HepG2 (cell line): Measurements from ENCODE around the gene CDHR4. TPM values are rescaled to one million over a fixed set of nuclear protein-coding genes. Genes with fewer than 3 reads are reported as not detected.

Source experiments
- BCL6 ChIP-seq: IDR thresholded peaks from 2 replicates; pipeline ENCODE4 v1.6.1; 2016; ENCODE audit warnings: missing genetic modification reagents, missing compliant biosample characterization
- CBX5 ChIP-seq: sonication (generic); formaldehyde crosslinking; IDR thresholded peaks from 2 replicates; pipeline ENCODE4 v1.4.0; 2020; ENCODE audit warnings: missing genetic modification reagents, borderline replicate concordance
- DNMT3B ChIP-seq: conservative IDR thresholded peaks from 2 replicates; pipeline ENCODE4 v1.6.1; 2016; ENCODE audit warnings: missing biosample characterization, control low read depth
- ELF3 ChIP-seq: IDR thresholded peaks from 2 replicates; pipeline ENCODE4 v1.6.1; 2016; ENCODE audit warnings: missing genetic modification reagents, missing compliant biosample characterization
- GATAD2A ChIP-seq: IDR thresholded peaks from 2 replicates; pipeline ENCODE4 v1.6.1; 2016
- HNRNPK ChIP-seq: fragments of 200-400 bp; formaldehyde crosslinking; IDR thresholded peaks from 2 replicates; pipeline ENCODE4 v1.6.1; 2018; ENCODE audit warnings: low read length, low read depth, moderate library complexity, mild to moderate bottlenecking; ENCODE audit not compliant: poor library complexity, severe bottlenecking
- KMT2B ChIP-seq: IDR thresholded peaks from 2 replicates; pipeline ENCODE4 v1.6.1; 2016; ENCODE audit warnings: missing genetic modification reagents, missing compliant biosample characterization
- MYC ChIP-seq: sonication (generic); formaldehyde crosslinking; IDR thresholded peaks from 2 replicates; pipeline ENCODE4 v1.9.0; 2021; ENCODE audit warnings: missing genetic modification reagents, borderline replicate concordance
- NR2F2 ChIP-seq: IDR thresholded peaks from 2 replicates; pipeline ENCODE4 v1.6.1; 2012; ENCODE audit warnings: low read depth, inconsistent platforms, borderline replicate concordance
- SOX5 ChIP-seq: IDR thresholded peaks from 2 replicates; pipeline ENCODE4 v1.6.1; 2016; ENCODE audit warnings: borderline replicate concordance
- SRSF1 ChIP-seq: fragments of 200-400 bp; formaldehyde crosslinking; optimal IDR thresholded peaks from 2 replicates; pipeline ENCODE3; 2017; ENCODE audit warnings: mild to moderate bottlenecking, low read depth, low read length, moderate library complexity
- TCF12 ChIP-seq, 2 experiments: fragments of 450-650 bp in 1 of 2; sonication (generic) in 1 of 2; formaldehyde crosslinking in 1 of 2; IDR thresholded peaks; 2 replicates each; pipeline versions ENCODE4 v1.6.1 to v1.8.0; 2017 to 2022; ENCODE audit warnings: antibody characterized with exemption in 1 of 2, mild to moderate bottlenecking in 1 of 2, missing genetic modification reagents in 1 of 2, moderate library complexity in 1 of 2
- ZNF230 ChIP-seq: sonication (generic); formaldehyde crosslinking; IDR thresholded peaks from 2 replicates; pipeline ENCODE4 v1.4.0; 2020; ENCODE audit warnings: mild to moderate bottlenecking, missing genetic modification reagents
- ZNF256 ChIP-seq: sonication (generic); formaldehyde crosslinking; conservative IDR thresholded peaks from 2 replicates; pipeline ENCODE4 v1.4.0; 2020; ENCODE audit warnings: missing genetic modification reagents
- polyA plus RNA-seq, 8 experiments: library from polyadenylated mRNA; depleted of rRNA in 3 of 8; stranded (reverse) in 7 of 8; unstranded in 1 of 8; fragments of >200 nt; fragmentation: Illumina TruSeq in 4 of 8; extraction: Trizol in 4 of 8; gene quantifications; 2 replicates each; pipeline versions ENCODE4 v1.2.1 to v1.2.3, GENCODE V29; 2011 to 2016; ENCODE audit warnings: low read depth in 4 of 8, missing spikeins in 1 of 8, mixed read lengths in 1 of 8; ENCODE audit not compliant: insufficient read depth in 1 of 8
- total RNA-seq, 5 experiments: library from RNA; depleted of rRNA; stranded (reverse); fragments of >200 nt; fragmentation: Illumina TruSeq; extraction: Trizol; gene quantifications; 2 replicates each; pipeline ENCODE4 v1.2.3, GENCODE V29; 2016; ENCODE audit warnings: low read depth in 1 of 5
- TF ChIP-seq, protein P1 (sequence below), 2 experiments: fragments of 450-650 bp in 1 of 2; sonication (generic) in 1 of 2; formaldehyde crosslinking in 1 of 2; IDR thresholded peaks; 2 replicates each; pipeline versions ENCODE4 v1.6.1 to v1.8.0; 2016 to 2022; ENCODE audit warnings: antibody characterized with exemption in 1 of 2, mild to moderate bottlenecking in 1 of 2, missing genetic modification reagents in 1 of 2
- TF ChIP-seq, protein P2 (sequence below): sonication (generic); formaldehyde crosslinking; conservative IDR thresholded peaks from 2 replicates; pipeline ENCODE4 v1.8.1; 2023; ENCODE audit warnings: missing genetic modification reagents
- TF ChIP-seq, protein P3 (sequence below): sonication (generic); formaldehyde crosslinking; IDR thresholded peaks from 2 replicates; pipeline ENCODE4 v1.4.0; 2020; ENCODE audit warnings: missing genetic modification reagents

The CDHR4 gene
- total and polyA plus RNA-seq, 2 of the 13 experiments (the other 11 are each of a cell fraction or from before 2014, with no cell fraction given) = 0.21 TPM; not detected in 1

DNA sequence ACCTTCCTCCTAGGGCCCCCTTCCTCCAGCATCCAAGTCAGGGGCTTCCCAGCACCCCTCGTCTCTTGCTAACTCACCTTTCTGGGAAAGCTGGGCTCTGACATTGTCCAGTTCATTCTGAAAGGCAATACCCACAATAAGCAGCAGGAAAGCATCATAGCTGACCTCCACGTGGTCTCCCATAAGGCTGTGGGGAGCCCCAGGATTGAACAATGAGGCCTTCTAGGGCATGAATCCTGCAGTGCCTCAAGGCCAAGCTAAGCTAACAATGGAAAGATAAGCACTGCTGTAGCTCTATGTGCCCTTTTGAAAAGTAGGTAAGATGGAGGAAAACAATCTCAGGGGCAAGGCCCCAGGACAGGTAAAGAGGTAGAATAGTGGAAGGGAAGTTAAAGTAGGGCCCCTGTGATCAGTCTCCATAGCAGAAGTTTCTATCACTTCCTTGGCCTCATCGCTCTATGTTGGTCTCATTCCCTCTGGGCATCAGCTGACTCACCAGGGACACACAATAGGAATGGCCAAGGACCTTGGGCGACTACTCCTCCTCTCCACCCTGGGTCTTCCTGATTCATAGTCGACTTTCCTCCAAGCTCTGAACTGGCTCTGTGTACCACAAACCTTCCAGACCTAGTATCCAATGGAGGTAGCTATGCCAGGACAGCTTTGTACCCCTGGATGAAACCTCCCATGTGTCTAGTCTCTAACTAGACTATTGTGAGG is 45.0 kb upstream of the CDHR4 start (continued):
- TF ChIP-seq, protein P1, sequence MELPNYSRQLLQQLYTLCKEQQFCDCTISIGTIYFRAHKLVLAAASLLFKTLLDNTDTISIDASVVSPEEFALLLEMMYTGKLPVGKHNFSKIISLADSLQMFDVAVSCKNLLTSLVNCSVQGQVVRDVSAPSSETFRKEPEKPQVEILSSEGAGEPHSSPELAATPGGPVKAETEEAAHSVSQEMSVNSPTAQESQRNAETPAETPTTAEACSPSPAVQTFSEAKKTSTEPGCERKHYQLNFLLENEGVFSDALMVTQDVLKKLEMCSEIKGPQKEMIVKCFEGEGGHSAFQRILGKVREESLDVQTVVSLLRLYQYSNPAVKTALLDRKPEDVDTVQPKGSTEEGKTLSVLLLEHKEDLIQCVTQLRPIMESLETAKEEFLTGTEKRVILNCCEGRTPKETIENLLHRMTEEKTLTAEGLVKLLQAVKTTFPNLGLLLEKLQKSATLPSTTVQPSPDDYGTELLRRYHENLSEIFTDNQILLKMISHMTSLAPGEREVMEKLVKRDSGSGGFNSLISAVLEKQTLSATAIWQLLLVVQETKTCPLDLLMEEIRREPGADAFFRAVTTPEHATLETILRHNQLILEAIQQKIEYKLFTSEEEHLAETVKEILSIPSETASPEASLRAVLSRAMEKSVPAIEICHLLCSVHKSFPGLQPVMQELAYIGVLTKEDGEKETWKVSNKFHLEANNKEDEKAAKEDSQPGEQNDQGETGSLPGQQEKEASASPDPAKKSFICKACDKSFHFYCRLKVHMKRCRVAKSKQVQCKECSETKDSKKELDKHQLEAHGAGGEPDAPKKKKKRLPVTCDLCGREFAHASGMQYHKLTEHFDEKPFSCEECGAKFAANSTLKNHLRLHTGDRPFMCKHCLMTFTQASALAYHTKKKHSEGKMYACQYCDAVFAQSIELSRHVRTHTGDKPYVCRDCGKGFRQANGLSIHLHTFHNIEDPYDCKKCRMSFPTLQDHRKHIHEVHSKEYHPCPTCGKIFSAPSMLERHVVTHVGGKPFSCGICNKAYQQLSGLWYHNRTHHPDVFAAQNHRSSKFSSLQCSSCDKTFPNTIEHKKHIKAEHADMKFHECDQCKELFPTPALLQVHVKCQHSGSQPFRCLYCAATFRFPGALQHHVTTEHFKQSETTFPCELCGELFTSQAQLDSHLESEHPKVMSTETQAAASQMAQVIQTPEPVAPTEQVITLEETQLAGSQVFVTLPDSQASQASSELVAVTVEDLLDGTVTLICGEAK (IDR thresholded peaks at IDR 0.05) = no peak
- TF ChIP-seq, protein P1 (CRISPR knock-in tag; IDR thresholded peaks at IDR 0.05) = 0 out of 2 replicates have a peak, but pooled peaks have one; percentile 17
- TF ChIP-seq ELF3 (CRISPR knock-in tag) (peak; percentile 51; the same call in 1 of the 2 replicates), SOX5 (CRISPR knock-in tag) (peak; percentile 89), NR2F2 (no peak), GATAD2A (CRISPR knock-in tag) (peak; percentile 82), TCF12 (IDR thresholded peaks at IDR 0.05) (no peak), TCF12 (CRISPR knock-in tag; IDR thresholded peaks at IDR 0.05) (no peak), ZNF230 (no peak), CBX5 (peak; percentile 44; the same call in 1 of the 2 replicates), MYC (CRISPR knock-in tag) (peak; percentile 81), KMT2B (0 out of 2 replicates have a peak, but pooled peaks have one; percentile 35), SRSF1 (no peak), BCL6 (CRISPR knock-in tag) (peak; percentile 59), ZNF256 (CRISPR knock-in tag) (0 out of 2 replicates have a peak, but pooled peaks have one; percentile 23), HNRNPK (no peak), DNMT3B (no peak)
- TF ChIP-seq, protein P2, sequence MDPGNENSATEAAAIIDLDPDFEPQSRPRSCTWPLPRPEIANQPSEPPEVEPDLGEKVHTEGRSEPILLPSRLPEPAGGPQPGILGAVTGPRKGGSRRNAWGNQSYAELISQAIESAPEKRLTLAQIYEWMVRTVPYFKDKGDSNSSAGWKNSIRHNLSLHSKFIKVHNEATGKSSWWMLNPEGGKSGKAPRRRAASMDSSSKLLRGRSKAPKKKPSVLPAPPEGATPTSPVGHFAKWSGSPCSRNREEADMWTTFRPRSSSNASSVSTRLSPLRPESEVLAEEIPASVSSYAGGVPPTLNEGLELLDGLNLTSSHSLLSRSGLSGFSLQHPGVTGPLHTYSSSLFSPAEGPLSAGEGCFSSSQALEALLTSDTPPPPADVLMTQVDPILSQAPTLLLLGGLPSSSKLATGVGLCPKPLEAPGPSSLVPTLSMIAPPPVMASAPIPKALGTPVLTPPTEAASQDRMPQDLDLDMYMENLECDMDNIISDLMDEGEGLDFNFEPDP (CRISPR knock-in tag) = no peak
- TF ChIP-seq, protein P3, sequence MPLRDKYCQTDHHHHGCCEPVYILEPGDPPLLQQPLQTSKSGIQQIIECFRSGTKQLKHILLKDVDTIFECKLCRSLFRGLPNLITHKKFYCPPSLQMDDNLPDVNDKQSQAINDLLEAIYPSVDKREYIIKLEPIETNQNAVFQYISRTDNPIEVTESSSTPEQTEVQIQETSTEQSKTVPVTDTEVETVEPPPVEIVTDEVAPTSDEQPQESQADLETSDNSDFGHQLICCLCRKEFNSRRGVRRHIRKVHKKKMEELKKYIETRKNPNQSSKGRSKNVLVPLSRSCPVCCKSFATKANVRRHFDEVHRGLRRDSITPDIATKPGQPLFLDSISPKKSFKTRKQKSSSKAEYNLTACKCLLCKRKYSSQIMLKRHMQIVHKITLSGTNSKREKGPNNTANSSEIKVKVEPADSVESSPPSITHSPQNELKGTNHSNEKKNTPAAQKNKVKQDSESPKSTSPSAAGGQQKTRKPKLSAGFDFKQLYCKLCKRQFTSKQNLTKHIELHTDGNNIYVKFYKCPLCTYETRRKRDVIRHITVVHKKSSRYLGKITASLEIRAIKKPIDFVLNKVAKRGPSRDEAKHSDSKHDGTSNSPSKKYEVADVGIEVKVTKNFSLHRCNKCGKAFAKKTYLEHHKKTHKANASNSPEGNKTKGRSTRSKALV (CRISPR knock-in tag) = no peak
